Measurements from ENCODE around the gene MYF5. TPM values are rescaled to one million over a fixed set of nuclear protein-coding genes. Genes with fewer than 3 reads are reported as not detected.

MYF5 gene
- polyA plus RNA-seq, 1 donor, result 29.5 TPM

DNA sequence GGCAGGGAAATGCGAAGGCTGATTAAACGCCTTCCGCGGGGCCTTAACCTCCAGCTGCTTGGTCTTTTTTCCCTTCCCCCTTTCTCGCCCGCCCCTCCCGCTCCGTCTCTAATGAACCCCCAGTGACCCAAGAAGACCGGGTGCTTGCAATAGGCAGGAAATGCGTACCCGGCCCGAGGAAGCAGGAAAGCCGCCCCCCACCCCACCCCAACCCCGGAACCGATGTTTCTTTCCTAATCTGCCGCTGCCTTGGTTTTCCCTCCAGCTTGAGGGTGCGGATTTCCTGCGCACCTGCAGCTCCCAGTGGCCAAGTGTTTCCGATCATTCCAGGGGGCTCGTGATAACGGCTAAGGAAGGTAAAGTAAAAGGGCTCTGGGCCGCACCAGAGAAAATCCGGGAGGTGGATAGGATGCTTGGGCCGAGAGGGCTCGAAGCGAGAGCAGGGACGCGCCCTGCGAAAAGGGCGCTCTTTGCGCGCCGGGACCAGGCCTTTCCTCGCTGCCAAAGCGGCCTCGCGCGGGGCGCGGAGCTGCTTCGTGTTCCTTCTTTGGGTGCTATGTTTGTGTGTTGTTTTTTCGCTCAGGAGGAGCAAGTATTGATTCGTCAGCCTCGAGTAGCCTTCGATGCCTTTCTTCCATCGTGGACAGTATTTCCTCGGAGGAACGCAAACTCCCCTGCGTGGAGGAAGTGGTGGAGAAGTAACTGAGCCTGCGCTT, 8.3 kb upstream of the MYF5 start:
- no peak for DNase-seq

- no peak for DNase-seq
Measured at GRCh38 chr12:80708975-80709328, 7.8 kb upstream of the MYF5 start.

GRCh38 chr12:80709811-80710726, 6.6 kb upstream of the MYF5 start:
- no peak for DNase-seq

DNA sequence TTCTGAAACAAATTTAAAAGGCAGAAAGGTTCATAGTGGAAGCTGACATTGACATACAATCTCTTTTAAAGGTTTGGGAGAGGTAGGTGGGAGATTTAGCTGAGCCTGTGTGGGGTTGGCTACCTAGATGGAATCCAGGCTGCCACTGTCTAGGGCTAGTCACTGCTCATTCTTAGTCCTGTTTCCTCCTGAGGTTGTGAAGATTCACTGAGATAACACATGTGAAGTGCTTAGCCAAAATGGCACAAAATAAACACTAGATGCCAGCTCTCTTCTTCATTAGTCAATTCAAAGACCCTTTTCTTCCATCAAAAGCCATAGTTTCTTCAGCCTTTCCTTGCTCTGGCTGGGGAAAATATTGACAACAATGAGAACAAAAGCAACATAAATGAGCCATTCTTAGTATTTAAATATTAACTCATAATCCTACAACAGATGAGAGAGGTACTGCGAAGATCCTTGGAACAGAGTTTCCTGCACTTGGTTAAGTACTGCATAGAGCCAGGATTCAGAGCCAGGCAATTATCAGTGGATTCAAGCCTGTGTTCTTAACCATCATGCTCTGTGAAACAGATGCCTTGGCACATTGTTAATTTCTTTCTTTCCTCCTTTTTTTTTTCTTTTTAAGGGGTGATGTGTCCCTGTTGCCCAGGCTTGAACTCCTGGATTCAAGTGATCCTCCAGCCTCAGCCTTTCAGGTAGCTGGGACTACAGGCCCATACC, 5.8 kb upstream of the MYF5 start:
- no peak for DNase-seq

DNA sequence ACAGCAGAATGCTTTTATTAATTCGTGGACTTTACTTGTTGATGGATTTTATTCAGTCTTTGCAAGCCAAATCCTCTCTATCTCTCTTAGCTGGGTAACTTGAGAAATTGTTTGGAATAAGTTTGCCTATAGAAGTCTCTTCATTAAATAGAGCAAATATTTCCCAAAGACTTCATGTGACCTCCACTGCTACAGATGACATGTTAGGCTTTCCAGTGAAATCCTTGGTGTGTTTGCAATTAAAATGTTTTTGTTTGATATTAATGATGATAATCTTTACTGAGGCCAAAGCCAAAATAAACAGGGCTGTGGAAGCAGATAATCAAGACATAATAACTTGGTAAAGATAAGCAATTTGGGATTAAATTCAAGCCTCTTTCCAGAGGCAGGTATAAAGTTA, 4.8 kb upstream of the MYF5 start:
- no peak for DNase-seq

GRCh38 chr12:80712866-80713265, 3.8 kb upstream of the MYF5 start:
- DNase-seq, result no peak

DNA sequence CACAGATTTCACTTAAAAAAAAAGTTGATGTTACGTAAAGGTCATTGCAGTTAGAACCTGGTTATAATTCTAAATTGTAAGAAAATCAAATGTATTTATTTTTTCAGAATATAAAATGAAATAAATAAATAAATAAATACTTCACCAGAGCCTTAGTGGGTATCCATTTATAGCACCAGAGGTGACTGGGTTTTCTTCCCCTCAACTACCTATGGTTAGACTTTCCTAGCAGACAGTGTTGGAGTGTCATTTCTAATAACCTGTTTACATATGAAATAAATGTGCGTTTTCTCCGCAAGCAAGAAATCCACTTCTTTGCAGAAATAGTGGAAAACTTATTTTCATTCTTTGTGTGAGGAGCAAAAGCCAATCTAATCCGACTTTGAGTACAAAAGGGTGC, 3.3 kb upstream of the MYF5 start:
- no peak for DNase-seq

- DNase-seq, result no peak
Measured at GRCh38 chr12:80714055-80714454, 2.7 kb upstream of the MYF5 start.

- DNase-seq, result no peak
Measured at GRCh38 chr12:80714846-80715245, 1.9 kb upstream of the MYF5 start.

DNA sequence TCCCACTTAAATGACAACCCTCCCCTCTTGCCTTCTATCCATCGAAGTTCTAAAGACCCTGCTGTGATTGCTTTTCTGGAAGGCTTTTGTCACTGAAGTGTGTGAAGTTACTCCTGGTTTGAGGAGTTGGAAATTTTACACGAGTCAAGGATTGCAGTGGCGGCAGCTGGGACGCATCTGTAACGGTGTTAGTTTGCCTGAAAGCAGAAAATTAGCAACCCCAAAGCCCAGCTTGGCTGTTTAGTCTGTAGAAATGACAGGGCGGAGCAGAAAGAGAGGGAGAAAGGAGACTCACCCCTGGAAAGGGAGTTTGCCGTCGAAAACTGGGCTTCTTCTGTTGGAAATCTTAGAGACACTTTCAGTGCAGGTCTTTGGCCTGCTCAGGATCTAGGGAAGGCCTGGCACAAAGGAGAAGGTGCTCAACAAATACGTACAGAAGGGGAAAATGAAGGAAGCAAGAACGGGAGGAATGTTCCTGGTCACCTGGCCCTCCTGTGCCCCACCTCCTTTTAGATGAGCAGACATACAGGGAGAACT, 931 bp upstream of the MYF5 start:
- no peak for DNase-seq

DNA sequence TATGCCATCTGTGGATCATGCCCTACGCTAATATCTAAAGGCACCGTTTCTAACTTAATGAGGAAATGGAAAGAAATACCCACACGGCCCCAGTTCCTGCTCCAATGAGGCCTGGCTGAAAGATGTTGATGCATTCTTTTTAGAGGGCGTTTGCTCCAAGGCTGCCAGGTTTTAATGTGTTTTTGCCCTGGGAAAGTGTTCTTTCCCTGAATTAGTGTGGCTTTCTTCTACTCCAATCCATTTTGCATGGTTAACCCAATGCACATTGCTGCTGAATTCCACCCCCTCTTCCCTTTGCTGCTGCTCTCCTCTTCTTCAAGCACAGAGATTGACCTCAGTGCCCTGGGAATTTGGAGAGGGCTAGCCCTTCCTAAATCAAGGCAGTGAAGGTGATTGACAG, 1.1 kb downstream of the MYF5 start:
- DNase-seq, result no peak

DNA sequence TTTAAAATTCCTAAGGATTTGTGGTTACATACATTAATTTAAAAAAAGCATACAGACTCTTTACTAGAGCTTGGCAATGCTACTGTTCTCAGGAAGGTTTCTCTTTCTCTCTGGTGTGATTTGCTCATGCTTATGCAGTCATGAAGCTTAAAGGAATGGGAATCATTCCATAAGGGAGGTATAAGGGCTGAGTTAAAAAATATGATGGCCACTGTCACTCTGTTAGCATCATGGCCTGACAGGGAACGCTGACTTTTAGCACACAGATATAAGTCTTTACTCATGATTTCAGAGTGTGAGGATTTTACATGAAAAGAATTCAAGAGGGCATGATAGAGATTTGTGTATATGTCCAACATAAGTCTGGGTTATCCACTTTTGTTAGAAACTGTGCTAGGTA, 3.8 kb downstream of the MYF5 start:
- no peak for DNase-seq

DNA sequence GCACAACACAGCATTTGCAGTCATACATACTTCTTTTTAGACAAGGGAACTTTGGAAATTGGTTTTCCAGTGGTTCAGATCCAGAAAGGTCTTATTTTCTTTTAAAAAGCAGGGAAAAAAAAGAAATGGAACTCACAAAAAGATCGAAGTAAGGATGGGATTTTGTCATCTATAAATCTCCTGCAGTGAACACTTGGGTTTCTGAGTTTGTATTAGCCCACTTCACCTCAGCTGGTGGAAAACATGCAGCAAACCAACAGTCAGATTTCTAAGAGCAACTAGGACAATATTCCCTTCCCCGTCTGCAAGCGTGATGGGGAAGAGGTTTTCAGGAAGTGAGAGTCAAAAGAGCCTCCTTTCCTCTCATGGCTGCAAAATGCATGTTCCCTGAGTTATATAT, 4.6 kb downstream of the MYF5 start:
- no peak for DNase-seq

- peak; percentile 12 for DNase-seq
Measured at GRCh38 chr12:80745851-80746505, 29.3 kb downstream of the MYF5 start.

DNA sequence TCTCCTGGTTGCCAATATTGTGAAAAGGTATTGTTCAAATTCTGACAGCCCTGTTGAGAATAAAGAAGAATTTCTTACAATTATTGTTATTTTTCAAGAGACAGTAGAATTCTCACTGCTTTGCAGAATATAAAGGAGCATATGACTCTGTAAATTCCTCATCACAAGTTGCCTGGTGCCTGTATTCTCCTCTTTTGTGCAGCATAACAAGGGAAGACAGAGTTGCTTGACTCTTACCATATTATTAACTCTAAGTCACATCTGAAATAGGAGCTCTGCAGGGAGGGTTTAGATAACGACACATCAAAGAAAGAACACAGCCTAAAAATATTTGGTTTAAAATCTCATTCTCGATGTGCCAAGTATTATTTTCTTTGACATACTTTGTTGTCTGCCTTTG, 31.1 kb downstream of the MYF5 start:
- no peak for DNase-seq

- peak; percentile 25 for DNase-seq
Measured at GRCh38 chr12:80749456-80749855, 32.7 kb downstream of the MYF5 start.

DNA sequence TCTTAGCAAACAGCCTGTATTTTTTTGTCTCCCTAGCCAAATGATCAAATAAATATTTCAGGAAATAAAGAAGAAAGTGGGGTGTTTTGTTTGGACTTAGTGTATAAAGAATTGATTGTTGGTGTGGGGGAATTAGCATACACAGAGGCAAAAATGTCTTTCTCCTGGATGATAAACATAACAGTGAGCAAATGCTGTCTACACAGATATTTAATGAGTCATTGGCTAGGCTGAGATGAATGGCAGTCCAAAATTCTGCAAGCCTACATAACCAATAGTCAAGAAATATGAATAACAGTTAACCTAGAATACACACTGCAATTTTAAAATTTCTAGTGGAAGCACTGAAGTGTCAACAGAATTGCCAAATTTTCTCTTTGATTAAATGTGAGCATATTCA, 35.8 kb downstream of the MYF5 start:
- no peak for DNase-seq

- DNase-seq, result no peak
Measured at GRCh38 chr12:80754274-80754673, 37.6 kb downstream of the MYF5 start.

GRCh38 chr12:80756875-80757274, 40.2 kb downstream of the MYF5 start:
- no peak for DNase-seq

GRCh38 chr12:80761838-80762237, 45.1 kb downstream of the MYF5 start:
- DNase-seq, result no peak

DNA sequence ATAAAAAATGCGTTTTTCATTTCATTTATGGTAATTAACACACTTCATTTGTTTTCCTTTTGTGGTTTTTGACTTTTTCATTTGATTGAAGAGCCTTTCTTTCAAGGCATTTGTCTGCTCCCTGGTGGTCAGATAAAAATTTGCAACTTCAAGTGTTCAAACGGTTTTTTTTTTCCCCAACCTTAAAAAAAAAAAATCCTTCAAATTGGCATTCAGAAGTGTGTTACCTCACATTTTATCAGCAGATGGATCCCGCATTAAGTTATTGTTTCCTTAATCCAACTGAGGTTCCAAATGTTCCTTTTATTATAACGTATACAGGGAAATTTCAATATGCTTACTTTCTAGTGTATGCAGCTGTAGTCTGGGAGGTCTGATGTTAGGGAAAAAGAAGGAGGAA, 47.2 kb downstream of the MYF5 start:
- DNase-seq, result peak; percentile 34

DNA sequence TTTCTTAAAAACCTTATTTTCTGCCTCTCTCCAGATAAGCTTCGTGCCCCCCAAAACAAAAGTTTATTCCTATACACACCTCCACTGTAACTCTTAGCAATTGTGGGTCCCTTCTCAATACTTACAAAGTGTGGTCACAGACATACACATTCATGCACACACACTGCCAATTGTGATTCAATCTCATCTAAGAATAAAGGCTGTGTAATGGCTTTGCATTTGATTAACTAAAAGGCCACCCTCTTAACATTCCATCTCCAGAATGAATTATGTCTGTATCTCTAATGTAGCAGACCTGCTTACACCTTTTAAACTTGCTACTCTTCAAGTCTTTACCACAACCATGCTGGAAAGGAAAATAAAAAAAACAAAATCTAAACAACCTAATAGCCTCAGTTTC, 49.5 kb downstream of the MYF5 start:
- no peak for DNase-seq

- no peak for DNase-seq
Measured at GRCh38 chr12:80766897-80767296, 50.2 kb downstream of the MYF5 start.

All from hindlimb muscle (tissue), 1 donor.